GM18520 (cell line): ENCODE data around the gene LATS2.

Source experiments
- ATAC-seq: cut with Tn5 transposase; IDR thresholded peaks from one replicate; pipeline ENCODE4 v1.9.1; 2021; ENCODE audit not compliant: unreplicated experiment

Gene LATS2

DNA sequence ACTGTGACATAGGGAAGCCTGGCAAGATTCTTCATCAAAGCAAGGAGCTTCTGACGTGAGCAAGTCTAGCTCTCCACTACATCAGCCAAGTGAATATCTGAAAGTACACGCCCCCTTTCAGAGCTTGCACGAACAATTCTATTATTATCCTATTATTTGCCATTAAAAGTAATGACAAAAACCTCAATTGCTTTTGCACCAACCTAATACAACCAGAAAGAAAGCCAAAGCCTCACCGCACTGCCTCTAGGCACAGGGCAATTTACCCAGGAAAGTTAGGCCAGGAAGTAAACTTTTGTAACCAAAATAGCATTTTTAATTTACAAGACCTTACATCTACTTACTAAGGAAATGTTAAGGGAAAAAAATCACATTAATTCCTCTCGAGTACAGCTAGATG is 41.2 kb downstream of the LATS2 start:
- ATAC-seq: no peak

DNA sequence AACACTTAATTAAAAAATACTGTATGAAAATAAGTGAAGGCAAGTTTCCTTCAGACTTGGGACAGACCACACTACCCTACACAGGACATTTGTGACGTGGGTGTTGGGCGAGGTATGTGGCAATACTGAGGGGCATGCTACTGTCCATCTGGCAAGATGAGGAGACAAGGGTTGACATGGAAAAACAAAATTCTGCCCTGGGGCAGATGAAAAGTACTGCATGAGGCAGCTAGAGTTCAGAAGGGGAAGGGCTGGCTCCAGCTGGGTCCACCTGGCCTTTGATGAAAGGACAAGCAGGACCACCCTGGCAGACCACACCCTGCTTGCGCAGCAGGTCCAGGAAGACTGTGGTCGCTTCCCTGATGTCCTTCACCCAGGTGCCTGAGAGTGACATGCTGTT is 43.2 kb downstream of the LATS2 start:
- ATAC-seq: no peak

DNA sequence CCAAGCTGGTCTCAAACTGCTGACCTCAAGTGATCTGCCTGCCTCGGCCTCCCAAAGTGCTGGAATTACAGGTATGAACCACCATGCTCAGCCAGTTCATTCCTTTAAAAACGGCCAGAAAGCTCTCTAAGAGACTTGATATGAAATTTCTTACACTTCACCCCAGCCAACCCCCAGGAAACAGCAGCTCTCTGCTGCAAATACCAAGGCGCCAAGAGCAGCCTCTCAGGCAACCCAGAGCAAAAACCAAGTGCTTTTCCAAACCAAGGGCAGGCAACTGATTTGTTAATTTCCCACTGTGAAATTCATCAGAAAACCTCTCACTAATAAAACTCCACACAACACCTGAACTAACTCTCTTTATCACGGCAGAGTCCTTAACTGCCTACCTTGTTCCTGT is 44.9 kb downstream of the LATS2 start:
- no peak for ATAC-seq

DNA sequence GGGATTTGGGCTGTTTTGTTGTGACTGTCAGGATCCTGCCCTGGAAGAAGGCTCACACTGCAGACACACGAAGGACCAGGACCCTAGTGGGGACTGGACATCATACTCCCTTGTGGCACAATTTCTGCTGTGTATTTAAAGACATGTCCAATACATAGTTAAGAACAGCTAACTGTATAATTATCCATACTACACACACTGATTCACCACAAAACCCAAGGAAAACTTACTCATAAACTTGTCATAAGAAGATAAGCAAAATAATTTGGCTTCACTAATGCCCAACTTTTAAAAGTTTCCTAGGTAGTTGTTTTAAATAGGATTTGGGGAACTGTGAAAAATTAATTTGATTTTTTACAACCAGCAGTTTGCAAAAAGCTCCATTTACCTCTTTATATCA is 46.1 kb downstream of the LATS2 start:
- no peak for ATAC-seq

DNA sequence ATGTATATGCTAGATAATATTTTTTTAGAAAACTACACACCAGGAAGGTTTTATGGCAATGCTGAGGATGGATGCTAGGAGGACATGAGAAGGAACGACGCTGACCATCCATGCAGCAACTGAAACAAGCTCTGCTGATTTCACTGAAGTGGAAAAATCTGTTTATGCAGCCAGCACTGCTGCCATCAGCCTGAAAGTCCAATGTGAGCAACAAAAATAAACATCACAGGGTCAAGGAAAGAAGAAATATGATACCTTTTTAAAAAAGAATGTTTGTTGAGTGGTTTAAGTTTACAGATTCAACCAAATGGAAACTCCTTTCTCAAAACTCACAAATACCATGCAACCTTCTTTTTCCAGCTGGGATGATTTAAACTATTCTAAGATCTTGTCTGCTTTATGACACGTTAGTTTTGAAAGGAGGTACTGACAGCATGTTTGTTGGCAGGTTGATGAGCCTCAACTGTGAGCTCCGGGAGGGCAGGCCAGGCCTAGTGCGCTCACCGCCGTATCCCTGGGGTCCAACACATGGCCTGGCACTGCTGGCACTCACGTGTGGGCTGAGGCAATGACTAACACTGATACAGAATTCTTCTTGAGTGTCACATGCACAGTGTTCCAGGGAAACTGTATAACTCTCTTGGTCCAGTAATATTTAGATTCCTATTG is 46.8 kb downstream of the LATS2 start:
- no peak for ATAC-seq

DNA sequence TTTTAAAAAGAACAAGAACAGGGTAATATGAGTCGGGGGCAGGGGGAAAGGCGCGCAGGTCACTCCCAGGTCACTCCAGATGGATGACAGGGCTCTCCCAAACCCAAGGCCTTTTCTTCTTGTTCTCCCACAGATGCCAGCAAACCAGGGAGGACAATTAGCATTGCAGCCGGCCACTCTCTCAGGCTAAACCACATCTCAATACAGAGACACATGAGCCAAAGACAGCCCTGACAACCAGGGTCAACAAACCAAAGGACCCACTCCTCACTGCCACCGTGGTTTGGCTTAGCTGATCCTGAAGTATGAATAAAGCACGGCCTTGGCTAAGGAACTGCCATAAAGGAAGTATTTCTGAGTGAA is 47.3 kb downstream of the LATS2 start:
- no peak for ATAC-seq

DNA sequence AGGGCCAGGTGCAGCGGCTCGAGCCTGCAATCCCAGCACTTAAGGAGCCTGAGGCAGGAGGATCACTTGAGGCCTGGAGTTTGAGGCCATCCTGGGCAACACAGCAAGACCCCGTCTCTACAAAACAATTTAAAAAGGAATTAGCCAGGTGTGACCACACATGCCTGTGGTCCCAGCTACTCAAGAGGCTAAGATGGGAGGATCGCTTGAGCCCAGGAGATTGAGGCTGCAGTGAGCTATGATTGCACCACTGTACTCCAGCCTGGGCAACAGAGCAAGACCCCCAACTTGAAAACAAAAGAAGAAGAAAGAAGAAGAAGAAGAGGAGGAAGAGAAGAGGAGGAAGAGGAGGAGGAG is 47.7 kb downstream of the LATS2 start:
- no peak for ATAC-seq

DNA sequence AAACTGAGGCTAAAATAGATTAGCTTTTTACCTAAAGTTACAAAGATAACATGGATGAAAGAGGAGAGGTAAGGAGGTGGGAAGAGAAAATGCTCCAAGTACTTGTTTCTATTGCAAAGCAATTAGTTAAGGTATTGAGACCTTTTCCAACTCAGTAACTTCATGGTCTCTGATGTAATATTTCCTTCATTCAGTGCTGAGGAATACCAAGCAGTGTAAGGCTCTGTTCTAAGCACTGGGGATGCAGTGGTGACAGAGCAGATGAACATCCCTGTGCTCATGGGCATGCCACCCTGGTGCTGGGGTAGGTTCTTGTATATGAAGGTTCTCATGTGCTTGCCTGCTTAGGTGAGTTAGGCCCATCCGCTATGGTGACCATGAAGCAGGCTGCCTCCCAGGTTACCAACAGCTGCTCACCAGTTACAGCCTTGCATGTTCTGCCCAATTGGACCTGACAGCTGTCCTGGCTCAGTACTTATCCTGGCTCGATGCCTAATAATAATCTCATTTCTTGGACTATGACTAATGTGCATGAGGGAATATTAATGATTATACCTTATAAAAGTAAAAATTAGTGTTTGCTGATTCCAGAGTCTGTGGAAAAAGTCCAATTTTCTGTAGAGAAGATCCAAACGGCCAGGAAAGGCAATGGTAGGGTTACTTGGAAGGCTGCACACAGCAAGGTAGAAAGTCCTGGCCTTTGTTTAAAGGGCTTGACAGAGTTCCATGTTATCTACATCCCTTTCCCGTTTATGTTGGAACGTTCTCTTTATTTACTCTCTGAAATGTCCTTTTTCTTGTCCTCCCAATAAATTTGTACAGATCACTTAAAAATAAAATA is 48.3 kb downstream of the LATS2 start:
- ATAC-seq: no peak

DNA sequence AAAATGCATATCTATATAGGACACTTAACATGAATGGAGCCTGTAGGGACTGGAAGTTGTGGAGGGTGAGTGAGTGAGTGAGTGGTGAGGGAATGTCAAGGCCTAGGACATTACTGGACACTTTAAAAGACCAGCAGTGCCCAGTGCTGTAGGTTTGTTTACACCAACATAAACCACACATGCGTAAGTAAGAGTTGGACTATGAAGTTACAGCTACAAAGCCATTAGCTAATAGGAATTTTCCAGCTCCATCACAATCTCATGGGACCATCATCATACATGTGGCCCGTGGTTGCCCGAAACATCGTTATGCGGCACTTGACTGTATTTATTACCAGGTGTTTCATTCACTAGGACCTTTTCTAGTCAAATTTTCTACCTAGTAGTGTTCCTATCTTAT is 49.2 kb downstream of the LATS2 start:
- no peak for ATAC-seq

DNA sequence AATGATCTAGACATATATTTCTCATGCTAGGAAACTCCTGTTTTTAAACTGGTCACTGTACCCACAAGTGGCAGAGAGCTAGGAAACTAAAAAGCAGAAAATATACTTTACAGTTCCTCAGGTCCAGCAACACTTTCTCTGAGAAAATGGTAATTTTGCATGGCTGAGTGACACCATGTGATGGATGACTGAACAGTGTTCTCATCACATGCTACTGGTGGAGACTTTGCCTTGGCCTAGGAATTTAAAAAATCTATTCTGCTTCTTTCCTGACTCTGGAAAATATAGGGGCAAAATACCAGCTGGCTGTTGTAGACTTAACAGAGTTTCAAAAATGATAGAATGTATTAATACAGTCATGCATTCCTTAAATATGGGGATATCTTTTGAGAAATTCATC is 50.0 kb downstream of the LATS2 start:
- no peak for ATAC-seq

DNA sequence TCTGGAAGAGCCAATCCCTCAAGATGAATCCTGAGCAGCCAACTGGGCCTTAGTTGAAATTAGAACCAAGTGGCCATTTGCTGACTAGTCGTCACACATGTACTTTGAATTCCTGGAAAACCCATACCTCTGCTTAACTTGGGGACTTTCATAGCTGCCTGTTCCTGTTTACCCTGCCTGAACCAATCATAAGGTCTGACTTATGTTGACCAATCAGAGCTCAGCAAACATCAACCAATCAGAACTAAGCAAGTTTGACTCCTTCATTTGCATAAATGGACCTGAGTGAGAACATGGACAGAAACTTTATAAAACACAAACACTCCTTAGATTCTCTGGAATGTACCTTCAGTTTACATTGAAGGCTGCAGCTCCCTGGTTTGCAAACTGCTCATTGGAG is 50.8 kb downstream of the LATS2 start:
- no peak for ATAC-seq

DNA sequence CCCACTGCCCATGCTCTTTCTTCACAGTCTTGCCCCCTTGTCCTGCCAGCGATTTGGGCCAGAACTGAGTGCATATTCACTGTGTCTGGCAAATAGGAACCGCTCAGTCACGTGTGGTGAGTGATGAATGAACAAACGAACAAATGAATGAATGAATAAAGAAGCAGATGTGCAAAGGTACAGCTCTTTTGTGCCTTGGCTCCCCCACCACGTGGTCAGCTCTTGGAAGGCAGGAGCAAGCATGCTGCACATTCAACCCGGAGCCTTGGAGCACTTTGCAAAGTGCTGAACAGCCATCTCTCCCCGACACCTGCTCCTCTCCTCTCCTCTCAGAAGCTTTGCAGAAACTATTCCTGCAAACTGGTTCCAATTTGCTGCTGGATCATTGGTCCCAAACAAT is 52.4 kb downstream of the LATS2 start:
- no peak for ATAC-seq

DNA sequence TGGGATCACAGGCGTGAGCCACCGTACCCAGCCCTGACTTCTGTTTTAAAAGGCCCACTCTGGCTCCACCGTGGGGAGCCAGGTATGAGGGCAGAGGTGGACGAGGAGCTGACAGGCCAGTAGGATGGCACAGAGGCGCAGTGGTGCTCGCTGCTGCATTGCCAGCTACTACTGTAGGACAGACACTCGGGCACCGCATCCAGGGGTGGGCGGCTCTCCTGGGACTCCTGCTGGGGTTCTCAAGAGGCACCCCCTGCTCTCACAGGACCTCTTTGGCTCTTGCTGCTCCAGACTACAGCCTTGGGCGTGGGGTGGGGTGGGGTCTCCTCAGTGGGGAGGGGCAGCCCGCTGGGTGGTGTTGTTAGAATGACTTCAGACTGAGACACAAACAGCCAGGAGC is 53.4 kb downstream of the LATS2 start:
- ATAC-seq: no peak

DNA sequence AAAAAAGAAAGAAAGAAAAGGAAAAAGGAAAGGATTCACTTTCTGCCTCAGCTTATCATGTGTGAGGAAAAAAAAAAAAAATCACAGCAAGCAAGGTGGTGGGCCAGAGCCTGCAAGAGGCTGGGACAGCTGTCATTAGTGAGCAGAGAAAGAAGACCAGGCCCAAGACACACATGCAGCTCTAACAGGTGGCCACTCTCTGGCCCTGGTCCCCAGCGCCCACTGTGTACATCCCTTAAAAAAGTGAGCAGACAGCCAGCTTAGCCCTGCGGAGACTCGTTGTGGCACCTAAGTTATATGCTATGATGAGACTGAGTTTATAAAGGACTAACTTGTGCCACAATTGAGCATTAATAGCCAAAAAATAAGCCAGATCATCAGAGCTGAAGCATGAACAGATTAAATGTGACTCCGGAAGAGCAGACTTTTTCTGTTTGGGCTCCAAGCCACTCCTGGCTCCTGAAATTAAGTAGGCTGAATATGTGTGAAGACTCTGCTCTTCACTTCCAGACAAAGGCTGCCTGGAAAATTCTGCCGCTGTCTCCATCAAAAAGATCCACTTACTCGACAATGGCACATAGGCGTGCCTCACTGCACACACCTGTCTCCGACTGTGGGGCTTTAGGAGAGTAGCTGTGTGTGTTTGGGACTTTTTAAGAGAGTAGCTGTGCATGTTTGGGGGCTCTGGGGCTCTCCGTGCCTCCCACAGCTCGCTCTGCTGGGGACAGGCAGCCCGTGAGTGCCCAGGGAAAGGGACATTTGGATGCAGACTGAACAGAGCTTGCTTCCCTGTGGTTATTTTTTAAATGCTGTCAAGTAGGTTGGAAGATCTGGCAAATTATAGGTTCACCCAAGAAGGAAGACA is 55.0 kb downstream of the LATS2 start:
- ATAC-seq: no peak

DNA sequence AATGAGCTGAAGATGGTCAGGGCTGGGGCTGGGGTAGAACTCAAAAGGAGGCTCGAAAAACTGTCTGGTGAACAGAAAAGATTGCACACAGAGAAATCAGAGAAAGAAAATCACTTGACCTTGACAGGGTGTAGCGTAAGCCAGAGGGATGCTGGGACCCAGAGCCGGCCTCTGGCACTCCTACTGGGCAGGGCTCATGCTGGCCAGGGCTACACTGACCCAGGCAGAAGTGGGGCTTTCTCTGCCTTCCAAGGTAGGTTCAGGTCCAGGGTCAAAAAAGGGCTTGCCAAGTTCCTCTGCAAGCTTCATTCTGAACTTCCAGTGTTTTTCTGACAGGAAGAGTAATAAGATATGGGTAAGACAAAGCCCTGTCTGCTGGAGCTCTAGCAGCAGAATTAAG is 56.2 kb downstream of the LATS2 start:
- no peak for ATAC-seq

DNA sequence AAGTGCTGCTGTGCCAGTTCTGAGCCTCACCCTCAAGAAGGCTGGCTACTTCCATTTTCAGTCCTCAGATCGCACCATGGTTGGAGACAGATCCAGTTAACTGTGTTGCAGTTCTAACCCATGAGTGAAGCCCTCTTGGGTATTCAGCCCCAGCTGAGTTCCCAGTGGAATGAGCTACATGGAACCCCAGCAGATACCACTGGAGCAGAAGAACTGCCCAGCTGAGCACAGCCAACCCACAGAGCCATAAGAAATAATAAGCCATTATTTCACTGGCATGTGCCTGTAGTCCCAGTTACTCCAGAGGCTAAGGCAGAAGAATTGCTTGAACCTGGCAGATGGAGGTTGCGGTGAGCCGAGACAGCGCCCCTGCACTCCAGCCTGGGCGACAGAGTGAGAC is 59.9 kb downstream of the LATS2 start:
- ATAC-seq: no peak

DNA sequence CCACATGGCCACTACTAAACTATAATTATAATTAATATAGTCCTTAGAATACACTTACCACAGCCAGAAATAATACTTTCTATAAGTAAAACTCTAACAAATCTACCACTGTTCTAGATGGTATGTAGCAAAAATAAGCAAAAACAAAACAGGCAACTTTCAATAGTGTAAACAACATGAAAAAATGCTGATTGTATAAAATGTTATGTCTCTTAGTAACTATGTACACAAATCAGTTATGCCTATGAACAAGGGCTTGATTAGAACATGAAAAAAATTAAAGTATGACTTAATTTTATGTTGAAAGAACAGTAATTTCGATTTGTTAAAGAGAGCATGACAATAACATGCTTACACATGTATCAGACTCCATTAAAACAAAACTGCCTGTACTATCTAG is 60.7 kb downstream of the LATS2 start:
- no peak for ATAC-seq

DNA sequence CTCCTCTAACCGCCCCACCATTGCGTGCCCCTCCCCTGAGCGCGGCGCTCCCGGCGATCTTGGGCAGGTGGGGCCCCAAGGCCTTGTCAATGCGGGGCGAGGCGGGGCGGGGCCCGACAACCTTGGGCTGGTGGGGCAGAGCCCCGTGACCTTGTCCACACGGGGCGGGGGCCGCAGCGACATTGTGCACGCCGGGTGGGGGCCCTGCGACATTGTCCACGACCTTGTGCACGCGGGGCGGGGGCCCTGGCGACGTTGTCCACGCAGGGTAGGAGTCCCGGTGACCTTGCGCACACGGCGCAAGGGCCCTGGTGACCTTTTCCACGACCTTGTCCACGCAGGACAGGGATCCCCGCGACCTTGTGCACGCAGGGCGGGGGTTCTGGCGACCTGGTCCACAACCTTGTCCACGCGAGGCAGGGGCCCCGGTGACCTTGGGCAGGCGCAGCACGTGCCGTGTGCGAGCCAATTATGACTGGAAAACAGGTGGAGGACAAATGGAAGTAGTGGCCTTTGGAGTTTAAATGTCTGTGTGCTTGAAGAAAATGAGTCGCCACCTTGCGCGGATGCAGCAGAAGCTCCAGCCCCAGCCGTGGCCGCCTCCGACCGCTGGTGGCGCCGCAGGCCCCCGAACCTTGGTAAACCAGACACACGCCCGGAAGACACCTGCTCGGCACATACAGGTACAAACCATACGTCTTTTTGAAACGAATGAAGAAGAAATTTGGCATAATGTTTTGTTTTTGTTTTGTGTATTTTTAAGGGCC is 62.6 kb downstream of the LATS2 start:
- ATAC-seq: no peak

DNA sequence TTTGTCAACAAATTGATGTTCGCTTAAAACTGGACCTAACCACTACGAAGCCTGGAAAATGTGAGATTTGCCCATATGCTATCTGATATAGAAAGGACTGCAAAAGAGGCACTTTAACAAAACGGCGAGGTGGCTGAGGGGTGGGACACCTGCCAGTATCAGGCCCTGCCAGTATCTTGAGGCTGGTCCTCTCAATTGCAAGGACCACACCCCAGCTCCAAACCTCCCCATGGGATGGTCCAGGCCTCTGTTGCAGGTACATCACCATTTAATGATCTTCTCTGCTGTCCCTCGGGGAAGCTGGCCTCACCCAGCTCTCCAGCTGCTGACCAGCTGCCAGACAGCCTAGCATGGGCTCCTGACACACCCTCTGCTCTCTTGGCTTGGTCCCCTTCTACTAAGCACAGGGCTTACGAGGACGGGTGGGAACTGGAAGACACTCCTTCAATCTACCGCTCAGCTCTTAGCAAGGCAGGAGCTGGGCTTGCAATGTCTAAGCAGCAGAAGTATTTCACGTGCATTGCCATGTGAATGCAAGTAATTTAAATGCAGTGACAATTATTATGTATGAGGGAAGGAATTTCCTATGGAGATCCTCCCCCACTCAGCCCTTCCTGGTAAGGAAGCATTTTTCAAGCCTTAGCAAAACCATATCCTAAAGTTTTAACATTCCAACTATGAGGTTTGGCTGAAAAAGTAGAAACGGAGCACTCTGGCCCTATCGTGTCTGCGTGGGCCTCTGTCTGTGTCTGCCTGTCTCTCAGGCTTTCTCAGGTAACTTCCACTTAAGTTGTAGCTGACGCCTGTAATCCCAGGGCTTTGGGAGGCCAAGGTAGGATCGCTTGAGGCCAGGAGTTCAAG is 63.9 kb downstream of the LATS2 start:
- ATAC-seq: no peak

DNA sequence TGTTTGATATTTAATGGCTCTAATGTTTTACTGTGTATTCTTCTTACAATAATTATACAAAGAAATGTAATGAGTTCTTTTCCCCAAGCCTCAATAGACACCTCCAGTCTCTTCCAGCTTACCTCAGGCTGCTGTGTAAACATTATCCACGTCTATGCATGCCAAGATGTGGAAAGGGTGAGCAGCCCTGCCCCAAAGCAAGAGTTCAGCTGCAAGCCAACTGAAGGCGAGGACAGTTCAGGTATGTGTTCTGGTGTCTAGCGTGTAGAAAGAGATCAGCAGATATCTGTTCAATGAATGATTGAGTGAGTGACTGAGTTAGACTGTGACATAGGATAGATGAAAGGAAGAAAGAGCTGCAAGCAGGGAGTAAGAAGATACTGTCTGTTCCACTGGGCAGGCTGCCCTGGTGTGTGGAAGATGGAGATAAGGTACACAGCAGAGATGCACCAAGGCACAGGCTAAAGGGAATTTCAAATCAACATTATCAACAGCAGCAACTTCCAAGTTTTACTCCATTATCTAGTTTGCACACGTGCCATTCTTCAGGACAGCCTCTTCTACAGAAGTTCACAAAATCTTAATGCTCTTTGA is 66.0 kb downstream of the LATS2 start:
- ATAC-seq: no peak
